ENCODE results near the gene LRBA.

The LRBA gene

DNA sequence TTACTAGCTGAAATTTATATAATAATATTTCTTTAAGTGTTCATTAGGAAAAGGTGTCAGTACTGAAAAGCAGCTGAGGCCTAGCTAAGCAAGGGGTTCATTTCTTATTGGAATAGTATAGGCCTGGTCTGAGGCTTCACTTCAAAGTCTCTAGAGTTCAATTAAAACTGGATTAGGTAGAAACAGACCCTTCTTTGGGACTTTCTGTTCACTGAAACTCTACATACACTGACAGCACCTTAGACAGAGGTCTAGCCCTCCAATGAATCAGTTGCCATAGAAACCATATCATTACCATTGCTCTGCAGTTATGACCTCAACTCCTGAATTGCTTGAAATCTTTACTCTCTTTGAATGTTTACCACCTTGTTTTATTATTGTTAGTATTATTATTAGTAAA is 519.5 kb downstream of the LRBA start:
- Histone ChIP-seq H3K9me3 (ENCODE audit: control insufficient read depth in 1 of 2, low read length in 2 of 2) (no peaks in the 10 kb centered on the region), H3K9ac (ENCODE audit: low read depth in 1 of 2, low read length in 2 of 2) (no peak overlapping the region), H3K4me3 (ENCODE audit: low read depth in 1 of 2, low read length in 2 of 2) (no peak overlapping the region), H3K27ac (ENCODE audit: low read depth, low read length) (no peak overlapping the region), H3K36me3 (ENCODE audit: control insufficient read depth in 1 of 2, insufficient read depth in 2 of 2, low read length in 2 of 2) (no peaks in the 10 kb centered on the region), H3K4me1 (ENCODE audit: control insufficient read depth in 1 of 2, insufficient read depth in 2 of 2, low read length in 2 of 2) (no peaks in the 10 kb centered on the region), H3K27me3 (ENCODE audit: control insufficient read depth in 1 of 2, insufficient read depth in 2 of 2, low read length in 2 of 2) (no peaks in the 10 kb centered on the region)

DNA sequence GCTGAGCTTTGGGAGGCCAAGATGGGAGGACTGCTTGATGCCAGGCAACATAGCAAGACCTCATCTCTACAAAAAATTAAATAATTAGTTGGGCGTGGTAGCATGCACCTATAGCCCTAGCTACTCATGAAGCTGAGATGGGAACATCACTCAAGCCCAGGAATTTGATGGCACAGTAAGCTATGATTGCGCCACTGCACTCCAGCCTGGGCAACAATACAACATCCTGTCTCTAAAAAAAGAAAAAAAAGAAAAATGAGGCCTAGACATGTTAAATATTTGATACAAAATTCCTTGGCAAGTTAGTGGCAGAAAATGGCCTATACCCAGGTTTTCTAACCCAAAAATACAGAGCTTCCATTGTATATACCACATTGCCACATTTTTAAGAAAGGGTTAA is 521.2 kb downstream of the LRBA start:
- no peak overlapping the region for H3K4me3 ChIP-seq (ENCODE audit: low read depth in 1 of 2, low read length in 2 of 2)
- no peak overlapping the region for H3K9ac ChIP-seq (ENCODE audit: low read depth in 1 of 2, low read length in 2 of 2)
- no peaks in the 10 kb centered on the region for H3K27me3 ChIP-seq (ENCODE audit: control insufficient read depth in 1 of 2, insufficient read depth in 2 of 2, low read length in 2 of 2)
- H3K36me3 ChIP-seq (ENCODE audit: control insufficient read depth in 1 of 2, insufficient read depth in 2 of 2, low read length in 2 of 2): no peaks in the 10 kb centered on the region
- no peak overlapping the region for H3K27ac ChIP-seq (ENCODE audit: low read depth, low read length)
- H3K9me3 ChIP-seq (ENCODE audit: control insufficient read depth in 1 of 2, low read length in 2 of 2): no peaks in the 10 kb centered on the region
- H3K4me1 ChIP-seq (ENCODE audit: control insufficient read depth in 1 of 2, insufficient read depth in 2 of 2, low read length in 2 of 2): no peaks in the 10 kb centered on the region

DNA sequence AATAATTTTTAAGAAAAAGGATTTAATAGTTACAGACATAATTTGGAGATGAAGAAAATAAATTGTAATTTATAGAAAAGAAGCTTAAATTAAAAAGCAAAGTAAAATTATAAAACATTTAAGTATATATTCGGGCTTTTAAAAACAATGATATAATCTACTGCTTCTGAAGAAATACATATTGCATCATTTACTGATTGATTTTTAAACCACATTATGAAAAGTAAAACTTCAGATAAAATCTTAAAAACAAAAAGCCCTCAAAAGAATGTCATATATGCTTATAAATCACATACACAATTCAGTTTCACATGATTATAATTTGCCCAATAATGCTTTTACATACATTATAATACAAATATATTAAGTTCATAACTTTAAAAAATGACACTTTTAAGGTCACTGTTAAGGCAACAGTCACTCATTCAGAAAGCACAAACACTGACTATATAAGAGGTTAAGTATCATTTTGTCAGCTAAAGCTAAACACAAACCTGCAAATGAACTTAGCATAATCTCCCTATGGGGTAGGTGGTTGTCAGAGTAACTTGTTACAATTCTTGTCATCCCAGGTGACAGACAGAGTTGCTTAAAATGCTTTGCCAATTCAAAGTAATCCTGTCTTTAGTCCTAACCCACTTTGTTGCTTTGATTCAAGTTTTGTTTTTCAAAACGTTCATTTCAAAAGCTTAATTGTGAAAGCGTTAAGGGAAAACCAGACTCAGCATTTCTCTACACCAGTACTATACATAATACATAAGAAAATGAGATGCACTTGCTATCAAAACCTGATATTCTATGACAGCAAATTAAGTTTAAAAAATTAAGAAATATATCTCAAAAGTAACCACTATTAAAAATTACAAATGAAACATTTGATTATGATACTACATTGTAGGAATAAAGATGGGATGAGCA is 523.7 kb downstream of the LRBA start:
- no peaks in the 10 kb centered on the region for H3K27me3 ChIP-seq (ENCODE audit: control insufficient read depth in 1 of 2, insufficient read depth in 2 of 2, low read length in 2 of 2)
- H3K9me3 ChIP-seq (ENCODE audit: control insufficient read depth in 1 of 2, low read length in 2 of 2): no peaks in the 10 kb centered on the region
- no peak overlapping the region for H3K9ac ChIP-seq (ENCODE audit: low read depth in 1 of 2, low read length in 2 of 2)
- H3K36me3 ChIP-seq (ENCODE audit: control insufficient read depth in 1 of 2, insufficient read depth in 2 of 2, low read length in 2 of 2): no peaks in the 10 kb centered on the region
- H3K27ac ChIP-seq (ENCODE audit: low read depth, low read length): no peak overlapping the region
- H3K4me1 ChIP-seq (ENCODE audit: control insufficient read depth in 1 of 2, insufficient read depth in 2 of 2, low read length in 2 of 2): no peaks in the 10 kb centered on the region
- no peak overlapping the region for H3K4me3 ChIP-seq (ENCODE audit: low read depth in 1 of 2, low read length in 2 of 2)

DNA sequence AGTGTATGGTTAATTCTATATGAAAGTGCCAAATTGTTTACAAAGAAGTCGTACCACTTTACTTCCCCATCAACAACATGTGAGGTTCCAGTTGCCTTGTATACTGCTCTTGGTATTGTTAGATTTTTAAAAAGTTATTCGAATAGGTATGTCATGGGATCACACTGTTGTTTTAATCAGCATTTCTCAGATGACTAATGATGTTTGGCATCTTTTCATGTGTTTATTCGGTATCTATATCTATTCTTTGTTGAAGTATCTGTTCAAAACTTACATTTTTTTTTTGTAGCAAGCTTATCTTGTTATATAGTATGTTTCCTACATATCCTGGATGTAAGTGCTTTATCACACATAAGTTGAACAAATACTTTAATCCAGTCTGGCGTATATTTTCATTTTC is 532.5 kb downstream of the LRBA start:
- peaks cover 0 to 3% of the 10 kb centered on the region in 2 donors for H3K36me3 ChIP-seq (ENCODE audit: control insufficient read depth in 1 of 2, insufficient read depth in 2 of 2, low read length in 2 of 2)
- no peaks in the 10 kb centered on the region for H3K9me3 ChIP-seq (ENCODE audit: control insufficient read depth in 1 of 2, low read length in 2 of 2)
- no peak overlapping the region for H3K27ac ChIP-seq (ENCODE audit: low read depth, low read length)
- no peaks in the 10 kb centered on the region for H3K4me1 ChIP-seq (ENCODE audit: control insufficient read depth in 1 of 2, insufficient read depth in 2 of 2, low read length in 2 of 2)
- no peaks in the 10 kb centered on the region for H3K27me3 ChIP-seq (ENCODE audit: control insufficient read depth in 1 of 2, insufficient read depth in 2 of 2, low read length in 2 of 2)
- H3K4me3 ChIP-seq (ENCODE audit: low read depth in 1 of 2, low read length in 2 of 2): no peak overlapping the region
- no peak overlapping the region for H3K9ac ChIP-seq (ENCODE audit: low read depth in 1 of 2, low read length in 2 of 2)

DNA sequence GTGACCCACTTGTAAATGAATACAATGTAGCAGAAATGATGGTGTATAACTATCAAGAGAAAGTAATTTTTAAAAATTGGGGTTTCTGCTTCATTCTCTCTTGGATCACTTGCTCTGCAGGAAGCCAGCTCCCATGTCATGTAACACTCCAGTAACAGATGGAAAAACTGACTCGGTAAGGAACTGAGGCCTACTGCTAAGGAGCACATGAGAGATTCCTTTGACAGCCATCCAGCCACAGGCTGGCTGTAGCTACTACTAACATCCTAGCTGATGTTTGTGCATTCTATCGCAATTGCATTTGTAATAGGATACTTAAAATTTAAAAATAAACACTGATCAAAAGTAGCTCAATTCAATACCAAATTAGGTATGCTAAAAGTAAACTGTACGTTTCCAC is 535.4 kb downstream of the LRBA start:
- Histone ChIP-seq H3K36me3 (ENCODE audit: control insufficient read depth in 1 of 2, insufficient read depth in 2 of 2, low read length in 2 of 2) (peaks cover 0 to 5% of the 10 kb centered on the region in 2 donors), H3K9ac (ENCODE audit: low read depth in 1 of 2, low read length in 2 of 2) (no peak overlapping the region), H3K9me3 (ENCODE audit: control insufficient read depth in 1 of 2, low read length in 2 of 2) (no peaks in the 10 kb centered on the region), H3K4me1 (ENCODE audit: control insufficient read depth in 1 of 2, insufficient read depth in 2 of 2, low read length in 2 of 2) (no peaks in the 10 kb centered on the region), H3K4me3 (ENCODE audit: low read depth in 1 of 2, low read length in 2 of 2) (no peak overlapping the region), H3K27me3 (ENCODE audit: control insufficient read depth in 1 of 2, insufficient read depth in 2 of 2, low read length in 2 of 2) (no peaks in the 10 kb centered on the region), H3K27ac (ENCODE audit: low read depth, low read length) (no peak overlapping the region)

DNA sequence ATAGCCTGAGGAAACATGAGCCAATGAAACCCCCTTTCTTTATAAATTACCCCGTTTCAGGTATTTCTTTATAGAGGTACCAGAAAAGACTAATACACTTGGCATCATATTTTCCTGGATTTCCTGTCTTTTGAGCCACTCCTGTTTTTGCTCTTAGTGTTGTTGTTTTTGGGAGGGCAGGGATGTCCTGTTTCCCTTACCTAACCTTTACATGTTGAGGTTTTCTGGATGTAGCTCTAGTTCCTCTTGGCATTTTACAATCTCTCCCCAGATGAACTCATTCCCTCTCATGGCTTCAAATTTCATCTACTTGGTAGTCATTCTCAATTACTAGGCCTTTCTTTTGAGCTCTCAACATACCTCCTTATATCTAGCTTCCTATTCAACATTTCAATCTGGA is 537.2 kb downstream of the LRBA start:
- Histone ChIP-seq H3K27ac (ENCODE audit: low read depth, low read length) (no peak overlapping the region), H3K9ac (ENCODE audit: low read depth in 1 of 2, low read length in 2 of 2) (no peak overlapping the region), H3K4me3 (ENCODE audit: low read depth in 1 of 2, low read length in 2 of 2) (no peak overlapping the region), H3K4me1 (ENCODE audit: control insufficient read depth in 1 of 2, insufficient read depth in 2 of 2, low read length in 2 of 2) (no peaks in the 10 kb centered on the region), H3K27me3 (ENCODE audit: control insufficient read depth in 1 of 2, insufficient read depth in 2 of 2, low read length in 2 of 2) (no peaks in the 10 kb centered on the region), H3K36me3 (ENCODE audit: control insufficient read depth in 1 of 2, insufficient read depth in 2 of 2, low read length in 2 of 2) (peaks cover 0 to 9% of the 10 kb centered on the region in 2 donors), H3K9me3 (ENCODE audit: control insufficient read depth in 1 of 2, low read length in 2 of 2) (no peaks in the 10 kb centered on the region)

DNA sequence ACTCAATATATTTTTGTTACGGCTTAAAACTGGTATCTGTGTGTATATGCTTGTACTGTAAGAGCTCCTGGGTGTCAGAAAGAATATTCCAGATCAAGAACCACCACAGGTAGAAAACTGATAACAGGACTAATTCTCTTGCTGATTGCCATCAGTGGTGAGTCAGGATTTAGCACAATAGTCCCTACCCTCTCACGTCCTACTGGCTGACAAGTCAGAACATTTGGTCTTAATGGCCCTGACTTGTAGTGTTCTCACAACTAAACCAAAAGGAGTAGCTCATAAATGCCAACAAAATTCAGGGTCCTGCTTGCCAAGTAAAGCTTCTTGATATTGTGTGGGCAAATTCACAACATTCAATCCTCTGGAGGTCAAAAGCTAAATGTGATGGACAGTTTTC is 538.3 kb downstream of the LRBA start:
- Histone ChIP-seq H3K4me3 (ENCODE audit: low read depth in 1 of 2, low read length in 2 of 2) (no peak overlapping the region), H3K27me3 (ENCODE audit: control insufficient read depth in 1 of 2, insufficient read depth in 2 of 2, low read length in 2 of 2) (no peaks in the 10 kb centered on the region), H3K9me3 (ENCODE audit: control insufficient read depth in 1 of 2, low read length in 2 of 2) (no peaks in the 10 kb centered on the region), H3K27ac (ENCODE audit: low read depth, low read length) (no peak overlapping the region), H3K4me1 (ENCODE audit: control insufficient read depth in 1 of 2, insufficient read depth in 2 of 2, low read length in 2 of 2) (no peaks in the 10 kb centered on the region), H3K9ac (ENCODE audit: low read depth in 1 of 2, low read length in 2 of 2) (no peak overlapping the region), H3K36me3 (ENCODE audit: control insufficient read depth in 1 of 2, insufficient read depth in 2 of 2, low read length in 2 of 2) (peaks cover 0 to 9% of the 10 kb centered on the region in 2 donors)

DNA sequence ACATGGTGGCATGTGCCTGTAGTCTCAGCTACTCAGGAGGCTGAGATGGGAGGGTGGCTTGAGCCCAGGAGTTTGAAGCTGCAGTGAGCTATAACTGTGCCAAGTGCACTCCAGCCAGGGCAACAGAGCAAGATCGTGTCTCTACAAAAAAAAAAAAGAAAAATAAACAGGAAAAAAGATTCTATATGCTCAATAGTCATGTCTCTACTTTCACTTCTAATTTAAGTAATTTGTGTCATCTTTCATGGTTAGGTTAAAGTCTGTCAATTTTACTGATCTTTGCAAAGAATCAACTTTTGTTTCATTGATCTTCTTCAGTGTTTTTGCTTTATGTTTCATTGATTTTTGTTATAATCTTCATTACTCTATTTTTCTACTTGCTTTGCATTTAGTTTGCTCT is 539.3 kb downstream of the LRBA start:
- Histone ChIP-seq H3K27me3 (ENCODE audit: control insufficient read depth in 1 of 2, insufficient read depth in 2 of 2, low read length in 2 of 2) (no peaks in the 10 kb centered on the region), H3K9ac (ENCODE audit: low read depth in 1 of 2, low read length in 2 of 2) (no peak overlapping the region), H3K4me1 (ENCODE audit: control insufficient read depth in 1 of 2, insufficient read depth in 2 of 2, low read length in 2 of 2) (no peaks in the 10 kb centered on the region), H3K9me3 (ENCODE audit: control insufficient read depth in 1 of 2, low read length in 2 of 2) (no peaks in the 10 kb centered on the region), H3K27ac (ENCODE audit: low read depth, low read length) (no peak overlapping the region), H3K36me3 (ENCODE audit: control insufficient read depth in 1 of 2, insufficient read depth in 2 of 2, low read length in 2 of 2) (peaks cover 0 to 6% of the 10 kb centered on the region in 2 donors), H3K4me3 (ENCODE audit: low read depth in 1 of 2, low read length in 2 of 2) (no peak overlapping the region)

DNA sequence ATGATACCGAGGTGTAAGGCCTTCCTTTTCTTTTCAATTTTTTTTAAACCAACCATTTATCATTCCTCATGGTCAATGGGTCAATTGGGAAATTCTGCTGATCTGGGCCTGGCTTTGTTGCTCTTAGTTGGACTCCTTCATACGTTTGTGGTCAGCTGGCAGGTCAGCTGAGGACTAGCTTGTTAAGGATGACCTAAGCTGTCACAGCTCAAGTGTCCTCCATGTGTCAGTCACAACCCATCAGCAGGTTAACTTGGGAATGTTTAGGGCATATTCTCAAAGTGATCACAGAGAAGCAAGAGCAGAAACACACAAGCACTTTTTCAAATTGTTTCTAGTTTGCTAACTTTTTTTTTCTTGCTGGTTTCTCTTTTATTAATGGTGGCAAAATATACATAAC is 550.6 kb downstream of the LRBA start:
- Histone ChIP-seq H3K4me3 (ENCODE audit: low read depth in 1 of 2, low read length in 2 of 2) (no peak overlapping the region), H3K9ac (ENCODE audit: low read depth in 1 of 2, low read length in 2 of 2) (no peak overlapping the region), H3K27ac (ENCODE audit: low read depth, low read length) (no peak overlapping the region), H3K27me3 (ENCODE audit: control insufficient read depth in 1 of 2, insufficient read depth in 2 of 2, low read length in 2 of 2) (no peaks in the 10 kb centered on the region), H3K4me1 (ENCODE audit: control insufficient read depth in 1 of 2, insufficient read depth in 2 of 2, low read length in 2 of 2) (no peaks in the 10 kb centered on the region), H3K36me3 (ENCODE audit: control insufficient read depth in 1 of 2, insufficient read depth in 2 of 2, low read length in 2 of 2) (peaks cover 0 to 7% of the 10 kb centered on the region in 2 donors), H3K9me3 (ENCODE audit: control insufficient read depth in 1 of 2, low read length in 2 of 2) (no peaks in the 10 kb centered on the region)

DNA sequence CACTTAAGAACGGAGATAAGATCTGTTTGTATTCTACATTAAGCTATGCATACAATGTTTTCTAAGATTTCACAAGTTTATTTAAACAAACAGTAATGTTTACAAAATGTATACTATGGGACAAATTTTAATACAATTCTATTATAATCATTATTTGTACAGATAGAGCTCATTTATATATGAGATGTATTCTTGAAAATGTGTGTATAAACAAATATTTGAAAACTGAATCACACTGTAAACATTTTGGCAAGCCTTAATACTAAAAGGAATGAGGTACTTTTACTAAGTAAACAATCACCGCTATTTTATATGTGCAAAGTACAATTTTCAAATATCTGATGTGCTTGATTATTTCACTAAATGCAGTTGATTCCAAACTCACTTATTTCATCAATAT is 552.3 kb downstream of the LRBA start:
- H3K27ac ChIP-seq (ENCODE audit: low read depth, low read length): no peak overlapping the region
- H3K27me3 ChIP-seq (ENCODE audit: control insufficient read depth in 1 of 2, insufficient read depth in 2 of 2, low read length in 2 of 2): no peaks in the 10 kb centered on the region
- H3K4me1 ChIP-seq (ENCODE audit: control insufficient read depth in 1 of 2, insufficient read depth in 2 of 2, low read length in 2 of 2): no peaks in the 10 kb centered on the region
- H3K36me3 ChIP-seq (ENCODE audit: control insufficient read depth in 1 of 2, insufficient read depth in 2 of 2, low read length in 2 of 2): peaks cover 0 to 7% of the 10 kb centered on the region in 2 donors
- no peaks in the 10 kb centered on the region for H3K9me3 ChIP-seq (ENCODE audit: control insufficient read depth in 1 of 2, low read length in 2 of 2)
- H3K9ac ChIP-seq (ENCODE audit: low read depth in 1 of 2, low read length in 2 of 2): no peak overlapping the region
- no peak overlapping the region for H3K4me3 ChIP-seq (ENCODE audit: low read depth in 1 of 2, low read length in 2 of 2)

All from duodenal mucosa (tissue), 2 donors.